ENCODE data around the gene TMTC2.

TMTC2 gene

GRCh38 chr12:82953397-82953796, 266.7 kb downstream of the TMTC2 start:
- DNase-seq (ENCODE audit: low read depth in 2 of 2) = no peak

- no peak for DNase-seq (ENCODE audit: low read depth in 2 of 2)
Measured at GRCh38 chr12:82954064-82954463, 267.4 kb downstream of the TMTC2 start.

- no peak for DNase-seq (ENCODE audit: low read depth in 2 of 2)
Measured at GRCh38 chr12:82954572-82954971, 267.9 kb downstream of the TMTC2 start.

GRCh38 chr12:82955043-82955442, 268.3 kb downstream of the TMTC2 start:
- no peak for DNase-seq (ENCODE audit: low read depth in 2 of 2)

- no peak for DNase-seq (ENCODE audit: low read depth in 2 of 2)
Measured at GRCh38 chr12:82958966-82959365, 272.3 kb downstream of the TMTC2 start.

GRCh38 chr12:82959821-82960220, 273.1 kb downstream of the TMTC2 start:
- DNase-seq (ENCODE audit: low read depth in 2 of 2) = no peak

- DNase-seq (ENCODE audit: low read depth in 2 of 2) = no peak
Measured at GRCh38 chr12:82961835-82962234, 275.1 kb downstream of the TMTC2 start.

GRCh38 chr12:82963956-82964355, 277.2 kb downstream of the TMTC2 start:
- no peak for DNase-seq (ENCODE audit: low read depth in 2 of 2)

GRCh38 chr12:82964446-82964845, 277.7 kb downstream of the TMTC2 start:
- DNase-seq (ENCODE audit: low read depth in 2 of 2) = no peak

GRCh38 chr12:82966001-82966559, 279.4 kb downstream of the TMTC2 start:
- DNase-seq (ENCODE audit: low read depth in 2 of 2) = no peak

GRCh38 chr12:82968631-82969367, 282.1 kb downstream of the TMTC2 start:
- DNase-seq (ENCODE audit: low read depth in 2 of 2) = no peak

- no peak for DNase-seq (ENCODE audit: low read depth in 2 of 2)
Measured at GRCh38 chr12:82970614-82971013, 283.9 kb downstream of the TMTC2 start.

- DNase-seq (ENCODE audit: low read depth in 2 of 2) = no peak
Measured at GRCh38 chr12:82971584-82971983, 284.9 kb downstream of the TMTC2 start.

- no peak for DNase-seq (ENCODE audit: low read depth in 2 of 2)
Measured at GRCh38 chr12:82972624-82973023, 285.9 kb downstream of the TMTC2 start.

- DNase-seq (ENCODE audit: low read depth in 2 of 2) = no peak
Measured at GRCh38 chr12:82973592-82973991, 286.9 kb downstream of the TMTC2 start.

- no peak for DNase-seq (ENCODE audit: low read depth in 2 of 2)
Measured at GRCh38 chr12:82981150-82981549, 294.4 kb downstream of the TMTC2 start.

- DNase-seq (ENCODE audit: low read depth in 2 of 2) = no peak
Measured at GRCh38 chr12:82994117-82994516, 307.4 kb downstream of the TMTC2 start.

GRCh38 chr12:82996168-82996812, 309.6 kb downstream of the TMTC2 start:
- DNase-seq (ENCODE audit: low read depth in 2 of 2) = no peak

GRCh38 chr12:82998509-82998908, 311.8 kb downstream of the TMTC2 start:
- DNase-seq (ENCODE audit: low read depth in 2 of 2) = no peak

GRCh38 chr12:83003026-83003425, 316.3 kb downstream of the TMTC2 start:
- DNase-seq (ENCODE audit: low read depth in 2 of 2) = no peak

- no peak for DNase-seq (ENCODE audit: low read depth in 2 of 2)
Measured at GRCh38 chr12:83005534-83006197, 319.0 kb downstream of the TMTC2 start.

- no peak for DNase-seq (ENCODE audit: low read depth in 2 of 2)
Measured at GRCh38 chr12:83008703-83009102, 322.0 kb downstream of the TMTC2 start.

Data from stimulated activated CD4-positive, alpha-beta T cell treated with anti-CD3 and anti-CD28 coated beads, Interleukin-12 subunit alpha, Interleukin-12 subunit beta, amount 100 ng/mL, for 24 hours (primary cell).